HL-60/S4 (cell line): ENCODE measurements around the gene SF3B6.
"Not testable (repeated sequence)": the region's sequence is repeated elsewhere in the genome, so short reads cannot be mapped to it uniquely, and the experiment has no call there.

ENCODE experiments used
- in situ Hi-C: fragments of 300-500 bp; cut with MboI; formaldehyde crosslinking; loops from 2 replicates; pipeline ENCODE4 v1.14.3; 2022; ENCODE audit warnings: low sequenced_read_pairs

Gene SF3B6

DNA sequence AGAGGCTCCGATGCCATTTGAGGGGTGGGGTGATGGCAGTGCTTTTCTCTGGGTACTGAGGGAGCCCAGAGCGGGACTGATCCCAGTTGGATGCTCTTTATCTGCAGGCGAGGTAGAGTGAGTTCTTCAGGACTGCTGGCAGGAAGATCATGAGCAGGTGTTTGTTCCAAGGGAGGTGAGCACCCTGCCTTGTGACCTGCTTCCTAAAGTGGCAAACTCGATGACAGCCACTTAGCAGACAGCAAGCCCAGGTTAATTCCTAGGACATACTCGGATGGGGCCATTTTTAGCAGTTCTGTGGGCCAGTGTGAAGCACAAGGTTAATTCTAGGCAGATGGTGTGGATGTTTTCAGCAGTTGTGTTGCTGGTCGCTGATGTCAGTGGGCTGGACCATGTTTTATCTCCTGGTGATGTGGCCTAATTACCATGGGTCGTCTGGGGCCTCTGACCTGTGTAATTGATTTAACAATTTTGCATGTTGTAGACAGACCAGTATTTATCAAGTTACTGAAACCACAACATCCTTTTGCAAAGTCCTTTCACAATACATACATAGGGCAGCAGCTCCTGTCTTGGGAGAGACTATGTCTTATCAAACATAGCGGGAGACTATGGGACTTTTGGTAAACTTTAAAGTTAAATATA is 21.6 kb downstream of the SF3B6 start:
- in situ Hi-C loops, result no loop called here

DNA sequence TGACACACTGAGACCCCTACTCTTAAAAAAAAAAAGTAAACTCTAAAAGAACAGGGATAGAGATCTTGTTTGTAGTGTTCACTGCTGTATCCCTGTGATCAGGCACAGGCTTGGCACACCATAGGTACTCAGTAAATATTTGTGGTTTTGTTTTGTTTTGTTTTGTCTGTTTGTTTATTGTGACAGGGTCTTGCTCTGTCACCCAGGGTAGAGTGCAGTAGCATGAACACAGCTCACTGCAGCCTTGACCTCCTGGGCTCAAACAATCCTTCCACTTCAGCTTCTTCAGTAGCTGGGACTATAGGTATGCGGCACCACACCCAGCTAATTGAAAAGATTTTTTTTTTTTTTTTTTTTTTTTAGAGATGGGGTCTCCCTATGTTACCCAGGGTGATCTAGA is 23.2 kb downstream of the SF3B6 start:
- in situ Hi-C loops, result no loop called here

- in situ Hi-C loops, result no loop called here
Measured at GRCh38 chr2:24051833-24052232, 24.3 kb downstream of the SF3B6 start.

DNA sequence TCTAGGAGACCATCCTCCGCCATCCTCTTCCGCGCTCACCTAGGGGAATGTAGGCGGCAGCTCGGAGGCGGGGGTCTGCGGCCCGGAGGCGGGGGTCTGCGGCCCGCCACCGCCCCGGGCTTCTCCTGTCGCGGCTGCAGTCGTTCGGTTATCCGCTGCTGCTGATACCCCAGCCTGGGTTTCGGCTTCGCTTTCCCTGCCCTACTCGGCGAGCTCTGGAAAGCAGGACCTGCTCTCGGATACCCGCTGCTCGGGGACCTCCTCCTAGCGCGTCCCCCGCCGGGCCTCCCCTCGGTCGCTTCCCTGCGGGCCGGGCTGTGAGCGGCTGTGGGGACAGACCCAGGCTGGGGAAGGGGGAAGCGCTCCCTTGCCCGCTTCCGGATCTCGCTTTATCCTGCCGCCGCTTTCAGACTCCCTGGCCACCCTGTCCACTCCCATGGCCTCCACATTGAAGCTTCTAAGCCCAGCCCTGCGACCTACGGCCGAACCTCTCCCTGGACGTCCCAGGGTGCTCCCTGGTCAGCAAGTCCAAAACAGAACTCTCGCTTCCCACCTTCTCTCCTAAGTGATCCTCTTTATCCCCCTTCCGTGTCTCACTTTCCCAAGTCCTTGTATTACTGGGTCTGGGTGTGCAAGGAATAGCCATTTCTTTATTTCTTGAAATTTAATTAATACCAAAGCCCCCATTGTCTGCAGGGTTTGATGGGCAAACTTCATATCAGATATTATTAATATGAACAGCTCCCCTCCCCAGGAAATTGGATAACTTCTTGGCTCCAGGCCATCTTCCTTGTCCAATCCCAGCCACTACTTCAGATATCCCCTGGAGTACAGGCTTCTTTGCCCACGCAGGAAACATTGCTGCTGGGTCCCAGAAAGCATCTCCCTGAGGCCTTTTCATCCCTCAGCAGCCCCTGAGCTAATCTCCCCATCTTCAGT is 25.8 kb downstream of the SF3B6 start:
- in situ Hi-C loops, result no loop called here

GRCh38 chr2:24049485-24050021 is 26.6 kb downstream of the SF3B6 start, which contains the start of gene FKBP1B:
Gene FKBP1B (plus strand): TSS chr2:24049741. CDS start chr2:24049850, 109 bp downstream.
- in situ Hi-C loops, result no loop called here

GRCh38 chr2:24048769-24049484 is 27.2 kb downstream of the SF3B6 start:
- in situ Hi-C loops, result no loop called here

DNA sequence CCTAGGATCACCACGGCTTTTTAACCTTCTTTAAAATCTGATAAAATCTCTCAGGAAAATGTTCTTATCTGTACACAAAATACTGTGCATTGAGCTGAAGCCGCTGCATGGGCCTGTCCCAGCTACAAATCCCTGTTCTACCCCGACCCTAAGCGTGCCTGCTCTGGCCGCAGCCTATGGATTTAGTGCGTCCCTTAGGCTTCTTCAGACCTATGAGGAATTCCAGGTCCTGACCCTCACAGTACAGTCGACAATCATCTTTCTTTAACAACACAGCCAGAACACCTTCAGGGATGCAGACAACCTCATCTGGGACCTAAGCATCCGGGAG is 28.5 kb downstream of the SF3B6 start:
- in situ Hi-C loops, result no loop called here

DNA sequence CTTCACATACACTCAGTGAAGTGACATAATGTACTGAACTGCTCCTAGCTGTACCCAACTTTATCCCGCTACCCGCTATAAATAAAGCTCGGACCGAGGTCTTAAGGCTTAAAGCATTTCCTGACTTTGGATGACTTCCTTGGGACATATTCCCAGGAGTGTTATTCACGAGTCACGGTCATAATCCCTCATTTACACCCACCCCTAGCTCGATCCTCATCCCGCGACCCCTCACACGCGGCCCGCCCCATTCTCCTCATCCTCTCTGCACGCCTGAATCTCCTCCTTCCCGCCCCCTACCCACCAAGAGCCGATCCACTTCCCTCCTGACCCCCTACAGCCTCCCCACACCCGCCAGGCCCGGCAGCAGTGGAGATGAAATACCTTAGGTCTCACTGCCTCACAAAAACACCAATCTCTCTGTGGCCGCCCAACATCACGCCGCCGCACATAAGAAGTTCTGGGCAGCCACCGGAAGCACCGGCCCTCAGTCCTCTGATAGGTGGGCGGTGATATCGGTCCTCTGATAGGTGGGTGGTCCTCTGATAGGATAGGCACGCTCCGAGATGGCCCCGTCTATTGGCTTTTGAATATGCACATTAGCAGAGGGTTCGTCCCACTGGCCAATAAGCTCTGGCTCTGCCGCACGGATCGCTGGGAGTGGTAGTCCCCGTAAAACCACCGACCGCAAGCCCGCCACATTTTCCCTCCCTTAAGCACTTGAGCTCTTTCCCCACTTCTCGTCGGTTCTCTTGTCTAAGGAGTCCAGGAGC is 29.0 kb downstream of the SF3B6 start, which contains the start of gene WDCP:
WDCP (minus strand) TSS at position 462 of the 773 bp plus-strand sequence. CDS start 7,897 bp downstream, outside the sequence.
- in situ Hi-C loops, result no loop called here

DNA sequence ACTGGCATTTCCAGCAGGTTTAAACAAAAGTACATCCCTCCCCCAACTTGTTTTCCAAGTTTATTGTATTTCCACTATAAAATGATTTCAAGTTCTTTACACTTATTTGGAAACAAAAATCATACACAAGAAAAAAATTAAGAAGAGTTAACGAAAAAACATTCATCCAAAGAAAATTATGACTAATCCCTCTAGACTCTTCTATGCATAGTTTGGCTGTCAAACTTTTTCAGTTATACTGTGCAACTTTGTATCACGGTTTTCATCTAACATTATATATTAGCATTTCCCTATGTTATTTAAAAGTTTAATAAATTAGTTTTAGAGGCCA is 29.6 kb downstream of the SF3B6 start:
- in situ Hi-C loops, result no loop called here

DNA sequence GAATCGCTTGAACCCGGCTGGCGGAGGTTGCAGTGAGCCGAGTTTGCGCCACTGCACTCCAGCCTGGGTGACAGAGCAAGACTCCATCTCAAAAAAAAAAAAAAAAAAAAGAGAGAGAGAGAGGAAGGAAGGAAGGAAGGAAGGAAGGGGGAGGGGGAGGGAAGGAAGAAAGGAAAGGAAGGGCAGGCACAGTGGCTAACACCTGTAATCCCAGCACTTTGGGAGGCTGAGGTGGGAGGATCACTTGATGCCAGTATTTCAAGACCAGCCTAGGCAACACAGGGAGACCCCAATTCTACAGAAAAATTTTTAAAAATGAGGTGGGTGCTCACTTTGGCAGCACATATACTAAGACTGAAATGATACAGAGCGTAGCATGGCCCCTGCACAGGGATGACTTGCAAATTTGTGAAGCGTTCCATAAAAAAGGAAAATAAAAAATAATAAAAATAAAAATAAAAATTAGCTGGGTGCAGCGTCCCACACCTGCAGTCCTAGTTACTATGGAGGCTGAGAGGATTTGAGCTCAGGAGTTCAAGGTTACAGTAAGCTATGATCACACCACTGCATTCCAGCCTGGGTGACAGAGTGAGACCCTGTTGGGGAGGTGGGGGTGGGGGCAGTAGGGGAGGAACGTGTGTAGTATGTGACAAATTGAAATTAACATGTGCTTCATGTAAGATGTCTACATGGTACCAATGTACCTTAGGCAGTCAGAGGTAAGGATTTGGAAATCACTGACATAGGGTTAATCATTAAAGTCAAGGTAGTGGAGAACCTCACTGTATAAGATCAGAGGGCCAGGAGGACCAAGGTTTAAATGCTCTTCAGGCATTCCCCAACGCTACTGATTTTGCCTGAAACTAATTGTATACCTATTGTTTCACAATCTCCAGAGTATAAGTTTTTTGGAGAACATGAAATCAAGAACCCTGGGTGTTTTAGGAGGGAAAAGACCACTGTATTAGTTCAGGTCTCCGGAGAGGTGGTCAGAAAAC is 30.3 kb downstream of the SF3B6 start:
- in situ Hi-C loops, result no loop called here

GRCh38 chr2:24043133-24043532 is 33.0 kb downstream of the SF3B6 start:
- in situ Hi-C loops, result not testable (repeated sequence)

GRCh38 chr2:24040511-24040910 is 35.6 kb downstream of the SF3B6 start:
- in situ Hi-C loops, result no loop called here

DNA sequence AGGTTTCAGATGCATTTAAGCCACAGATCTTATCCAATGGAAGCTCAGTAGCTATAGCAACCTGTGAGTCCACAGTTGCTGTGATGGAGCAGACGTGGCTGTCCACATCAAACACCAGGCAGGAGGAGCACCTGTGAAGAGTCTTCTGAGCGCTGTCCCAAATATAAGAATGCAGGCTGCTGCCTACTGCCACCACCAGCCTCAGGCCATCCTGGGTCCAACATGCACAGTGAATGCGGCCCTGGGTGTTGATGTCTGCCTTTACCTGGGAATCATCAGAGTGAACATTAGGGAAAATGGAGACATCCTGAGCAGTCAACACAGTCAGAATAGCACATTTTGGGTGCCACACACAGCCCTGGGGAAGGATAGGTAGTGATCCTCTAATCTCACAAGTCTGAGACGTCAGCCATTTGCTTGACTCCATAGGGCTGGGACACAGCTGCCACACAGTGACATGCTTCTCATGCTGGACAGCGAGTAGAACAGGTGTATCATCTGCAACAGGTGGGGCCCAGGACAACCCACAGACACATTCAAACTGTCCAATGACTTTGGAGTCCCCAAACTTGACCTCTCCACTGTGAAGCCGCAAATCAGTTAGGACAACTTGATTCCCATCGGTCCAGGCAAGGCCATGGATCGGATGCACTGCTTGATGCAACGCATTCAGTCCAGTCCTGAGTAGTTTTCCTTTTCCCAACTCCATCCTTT is 37.2 kb downstream of the SF3B6 start:
- in situ Hi-C loops, result no loop called here

DNA sequence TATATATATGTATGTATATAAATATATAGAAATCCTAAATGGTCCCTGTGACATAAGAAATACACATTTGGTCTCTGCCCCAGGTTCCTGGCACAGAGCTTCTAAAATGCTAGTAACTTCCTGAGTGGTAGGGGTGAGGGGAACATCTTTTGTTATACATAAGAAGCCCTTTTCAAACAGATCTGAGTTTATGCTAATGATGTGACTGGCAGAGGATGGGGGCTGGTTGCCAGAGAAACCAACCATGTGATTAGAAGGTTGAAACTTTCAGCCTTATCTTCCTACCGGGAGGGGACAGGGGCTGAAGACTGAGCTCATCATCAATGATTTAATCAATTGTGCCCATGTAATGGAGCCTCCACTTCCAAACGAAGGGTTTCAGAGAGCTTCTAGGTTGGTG is 49.9 kb downstream of the SF3B6 start:
- in situ Hi-C loops, result no loop called here

DNA sequence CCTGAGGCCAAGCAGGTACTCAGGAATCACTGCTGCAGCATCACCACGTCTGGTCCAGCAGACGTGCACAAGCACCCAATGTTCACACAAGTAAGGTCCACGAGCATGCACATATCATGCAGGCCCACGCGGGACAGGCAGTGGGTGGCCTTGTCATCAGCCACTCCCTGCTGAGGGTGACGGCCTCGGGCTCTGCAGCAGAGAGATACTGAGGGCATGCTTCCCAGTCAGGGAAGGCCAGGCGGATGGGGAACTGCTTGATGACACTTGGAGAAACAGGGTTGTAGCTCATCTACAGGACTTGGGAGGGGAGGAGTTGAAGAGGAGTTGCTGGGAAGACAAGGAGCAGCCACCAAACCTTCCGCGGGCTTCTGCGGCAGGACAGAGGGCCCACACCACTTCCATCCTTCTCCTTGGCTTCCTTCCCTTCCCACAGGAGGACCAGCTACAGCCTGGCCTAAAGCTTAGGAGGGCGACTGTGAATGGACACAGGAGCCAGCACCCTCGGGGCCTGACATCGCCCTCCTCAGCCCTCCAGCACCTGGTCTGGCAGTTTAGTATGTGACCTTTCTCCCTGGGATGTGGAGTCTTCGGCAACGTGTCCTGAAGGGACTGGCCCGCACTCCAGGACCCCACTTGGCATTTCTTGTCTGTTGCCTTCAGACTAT is 51.0 kb downstream of the SF3B6 start:
- in situ Hi-C loops, result no loop called here

GRCh38 chr2:24024018-24024417 is 52.1 kb downstream of the SF3B6 start:
- in situ Hi-C loops, result no loop called here

DNA sequence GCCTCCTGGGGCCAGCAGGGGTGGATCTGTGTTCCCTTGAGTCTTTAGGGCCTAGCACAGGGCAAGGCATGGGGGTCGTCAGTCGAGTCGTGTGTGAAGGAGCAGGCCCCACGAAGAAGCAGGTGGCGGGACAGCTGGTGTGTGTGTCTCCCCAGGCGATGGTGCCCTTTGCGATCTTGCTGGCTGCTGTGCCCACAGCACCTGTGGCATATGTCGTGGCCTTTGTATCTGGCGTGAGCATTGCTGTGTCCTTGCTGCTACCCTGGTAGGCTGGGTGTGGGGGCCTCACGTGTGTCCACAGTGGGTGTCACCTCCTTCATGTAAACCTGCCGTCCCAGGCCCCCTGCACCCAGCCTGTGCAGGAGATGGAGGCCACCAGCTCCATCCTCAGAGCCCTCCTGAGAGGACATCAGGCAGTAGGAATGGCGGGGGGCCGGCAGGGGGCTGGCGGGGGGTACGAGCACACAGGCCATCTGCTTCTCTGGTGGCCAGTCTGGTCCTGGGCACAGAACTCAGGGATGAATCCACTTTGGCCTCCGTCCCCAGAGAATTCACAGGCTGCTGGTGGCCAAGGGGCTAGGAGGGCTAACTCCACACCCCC is 53.1 kb downstream of the SF3B6 start:
- in situ Hi-C loops, result no loop called here
